ENCODE results near the gene PFKP.

GRCh38 chr10:3090914-3091787 lies 23.8 kb downstream of the PFKP start:
- TF ChIP-seq CTCF (IDR thresholded peaks at IDR 0.05; ENCODE audit: insufficient read depth, low read depth, low read length) (no peak), EZH2 (IDR thresholded peaks at IDR 0.05; ENCODE audit: insufficient read depth, low read length) (no peak)

Data from astrocyte (in vitro differentiated cells and primary cell).